H9 (cell line): ENCODE data around the gene NDUFA12. TPM values are rescaled to one million over a fixed set of nuclear protein-coding genes. Genes with fewer than 3 reads are reported as not detected.

Experiments used
- DNase-seq: peaks from one replicate; pipeline ENCODE4 v3.0.0-alpha.2; 2017
- H2AFZ ChIP-seq: one replicate; pipeline ENCODE4 v1.6.1; 2013; ENCODE audit warnings: mild to moderate bottlenecking, low read length, control low read depth, moderate library complexity
- H2AK5ac ChIP-seq: 2 replicates; pipeline ENCODE4 v1.6.1; 2013; ENCODE audit warnings: low read length, control low read depth, mixed read lengths; ENCODE audit not compliant: insufficient read length
- H2BK120ac ChIP-seq: one replicate; pipeline ENCODE4 v1.6.1; 2013; ENCODE audit warnings: low read depth, mild to moderate bottlenecking, low read length, control low read depth, inconsistent platforms; ENCODE audit not compliant: poor library complexity, severe bottlenecking
- H2BK12ac ChIP-seq: 2 replicates; pipeline ENCODE4 v1.6.1; 2013; ENCODE audit warnings: low read length, control low read depth, mixed read lengths, low read depth; ENCODE audit not compliant: insufficient read length
- H2BK15ac ChIP-seq: 2 replicates; pipeline ENCODE4 v1.6.1; 2013; ENCODE audit warnings: low read depth, low read length, control low read depth
- H2BK20ac ChIP-seq: one replicate; pipeline ENCODE4 v1.6.1; 2013; ENCODE audit warnings: low read depth, mild to moderate bottlenecking, low read length, control low read depth, inconsistent platforms; ENCODE audit not compliant: poor library complexity, severe bottlenecking
- H2BK5ac ChIP-seq: 2 replicates; pipeline ENCODE4 v1.6.1; 2013; ENCODE audit warnings: low read length, control low read depth, mixed read lengths; ENCODE audit not compliant: insufficient read length
- H3K14ac ChIP-seq: 2 replicates; pipeline ENCODE4 v1.6.1; 2013; ENCODE audit warnings: low read length, control low read depth; ENCODE audit not compliant: insufficient read depth
- H3K18ac ChIP-seq: 2 replicates; pipeline ENCODE4 v1.6.1; 2013; ENCODE audit warnings: low read depth, mild to moderate bottlenecking, mixed read lengths, low read length, control low read depth; ENCODE audit not compliant: insufficient read length
- H3K23ac ChIP-seq: 2 replicates; pipeline ENCODE4 v1.6.1; 2013; ENCODE audit warnings: low read length, control low read depth, mixed read lengths, low read depth; ENCODE audit not compliant: insufficient read length
- H3K23me2 ChIP-seq: 2 replicates; pipeline ENCODE4 v1.6.1; 2013; ENCODE audit warnings: low read depth, mild to moderate bottlenecking, mixed read lengths, low read length, control low read depth; ENCODE audit not compliant: insufficient read length, poor library complexity, severe bottlenecking
- H3K27ac ChIP-seq: 2 replicates; pipeline ENCODE4 v1.5.1; 2013; ENCODE audit warnings: low read length, control low read depth, mixed read lengths, low read depth; ENCODE audit not compliant: insufficient read length
- H3K27me3 ChIP-seq: 2 replicates; pipeline ENCODE4 v1.6.1; 2013; ENCODE audit warnings: low read length, control low read depth, inconsistent platforms; ENCODE audit not compliant: insufficient read depth
- H3K4ac ChIP-seq: 2 replicates; pipeline ENCODE4 v1.6.1; 2013; ENCODE audit warnings: low read depth, mild to moderate bottlenecking, control low read depth, inconsistent platforms, low read length, moderate library complexity
- H3K4me1 ChIP-seq: 2 replicates; pipeline ENCODE4 v1.6.1; 2013; ENCODE audit warnings: low read length, control low read depth, inconsistent platforms; ENCODE audit not compliant: insufficient read depth
- H3K4me2 ChIP-seq: 2 replicates; pipeline ENCODE4 v1.6.1; 2013; ENCODE audit warnings: low read length, control low read depth, mixed read lengths; ENCODE audit not compliant: insufficient read length, insufficient read depth
- H3K56ac ChIP-seq: 2 replicates; pipeline ENCODE4 v1.6.1; 2013; ENCODE audit warnings: low read depth, mild to moderate bottlenecking, mixed read lengths, low read length, control low read depth; ENCODE audit not compliant: insufficient read length
- H3K79me1 ChIP-seq: 2 replicates; pipeline ENCODE4 v1.6.1; 2013; ENCODE audit warnings: low read depth, mild to moderate bottlenecking, moderate library complexity, low read length, control low read depth, inconsistent platforms; ENCODE audit not compliant: insufficient read depth, poor library complexity, severe bottlenecking
- H3K79me2 ChIP-seq: 2 replicates; pipeline ENCODE4 v1.6.1; 2013; ENCODE audit warnings: low read length, control low read depth, inconsistent platforms; ENCODE audit not compliant: insufficient read depth
- H3K9ac ChIP-seq: 2 replicates; pipeline ENCODE4 v1.6.1; 2013; ENCODE audit warnings: low read length, control low read depth, mixed read lengths; ENCODE audit not compliant: insufficient read length; ENCODE audit errors: extremely low read depth
- H3K9me3 ChIP-seq: one replicate; pipeline ENCODE4 v1.6.1; 2013; ENCODE audit warnings: low read depth, low read length, inconsistent platforms; ENCODE audit not compliant: control insufficient read depth
- H3T11ph ChIP-seq: one replicate; pipeline ENCODE4 v1.6.1; 2013; ENCODE audit warnings: mild to moderate bottlenecking, low read length, control low read depth, inconsistent platforms
- H4K20me1 ChIP-seq: one replicate; pipeline ENCODE4 v1.6.1; 2013; ENCODE audit not compliant: control insufficient read depth, insufficient read length, insufficient read depth
- H4K5ac ChIP-seq: 2 replicates; pipeline ENCODE4 v1.6.1; 2013; ENCODE audit warnings: low read depth, mild to moderate bottlenecking, mixed read lengths, low read length, control low read depth; ENCODE audit not compliant: insufficient read length
- H4K8ac ChIP-seq: replicated peaks from 2 replicates; pipeline ENCODE4 v1.6.1; 2013; ENCODE audit warnings: low read length, control low read depth, mixed read lengths, low read depth; ENCODE audit not compliant: insufficient read length
- H4K91ac ChIP-seq: 2 replicates; pipeline ENCODE4 v1.6.1; 2013; ENCODE audit warnings: low read depth, mild to moderate bottlenecking, moderate library complexity, mixed read lengths, low read length, control low read depth; ENCODE audit not compliant: insufficient read length
- H3K27ac Mint-ChIP-seq, 3 experiments: 2 replicates in 2 of 3; 3 replicates in 1 of 3; pipeline ENCODE4 v1.8.0; 2020 to 2021; ENCODE audit warnings: mixed read lengths in 3 of 3, mild to moderate bottlenecking in 1 of 3, moderate library complexity in 1 of 3
- H3K27me3 Mint-ChIP-seq: 2 replicates; pipeline ENCODE4 v1.8.0; 2021; ENCODE audit warnings: low read depth, mild to moderate bottlenecking, moderate library complexity, mixed read lengths
- H3K36me3 Mint-ChIP-seq, 3 experiments: 2 replicates in 2 of 3; 3 replicates in 1 of 3; pipeline ENCODE4 v1.8.0; 2020 to 2021; ENCODE audit warnings: low read depth in 3 of 3, mixed read lengths in 3 of 3; ENCODE audit not compliant: insufficient read depth in 1 of 3
- H3K4me1 Mint-ChIP-seq, 2 experiments: 2 replicates each; pipeline ENCODE4 v1.8.0; 2020; ENCODE audit warnings: mixed read lengths in 2 of 2
- H3K4me3 Mint-ChIP-seq, 2 experiments: 2 replicates in 1 of 2; 3 replicates in 1 of 2; pipeline ENCODE4 v1.8.0; 2020 to 2021; ENCODE audit warnings: mild to moderate bottlenecking in 2 of 2, mixed read lengths in 2 of 2, moderate library complexity in 1 of 2
- H3K9me3 Mint-ChIP-seq, 2 experiments: 2 replicates in 1 of 2; 3 replicates in 1 of 2; pipeline ENCODE4 v1.8.0; 2020; ENCODE audit warnings: mild to moderate bottlenecking in 2 of 2, mixed read lengths in 2 of 2, moderate library complexity in 1 of 2
- total RNA-seq: library from RNA; stranded (reverse); gene quantifications from 2 replicates; pipeline ENCODE4 v1.2.1, GENCODE V29; 2021
- TF ChIP-seq, protein P1 (sequence below): fragments of 200-600 bp; sonication (generic); conservative IDR thresholded peaks from 3 replicates; pipeline ENCODE4 v1.8.0; 2021; ENCODE audit warnings: antibody characterized with exemption, mild to moderate bottlenecking

The NDUFA12 gene
- total RNA-seq, 1 experiment from 2014 or later = 104 TPM

DNA sequence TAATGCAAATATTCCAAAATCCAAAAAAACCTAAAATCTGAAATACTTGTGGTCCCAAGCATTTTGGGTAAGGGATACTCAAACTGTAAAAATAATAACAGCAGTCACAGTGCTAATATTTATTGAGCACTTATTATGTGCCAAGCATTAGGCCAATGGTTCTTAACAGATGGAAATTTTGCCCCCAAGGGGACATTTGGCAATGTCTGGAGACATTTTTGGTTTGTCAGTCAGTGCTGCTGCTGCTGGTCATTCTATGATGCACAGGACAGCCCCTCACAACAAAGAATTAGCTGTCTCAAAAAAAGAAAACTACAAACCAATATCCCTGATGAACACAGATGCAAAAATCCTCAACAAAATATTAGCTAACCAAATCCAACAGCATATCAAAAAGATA is 5.8 kb downstream of the NDUFA12 start:
- H3K27me3 Mint-ChIP-seq = no peaks in the 10 kb centered on the region
- TF ChIP-seq, protein P1, sequence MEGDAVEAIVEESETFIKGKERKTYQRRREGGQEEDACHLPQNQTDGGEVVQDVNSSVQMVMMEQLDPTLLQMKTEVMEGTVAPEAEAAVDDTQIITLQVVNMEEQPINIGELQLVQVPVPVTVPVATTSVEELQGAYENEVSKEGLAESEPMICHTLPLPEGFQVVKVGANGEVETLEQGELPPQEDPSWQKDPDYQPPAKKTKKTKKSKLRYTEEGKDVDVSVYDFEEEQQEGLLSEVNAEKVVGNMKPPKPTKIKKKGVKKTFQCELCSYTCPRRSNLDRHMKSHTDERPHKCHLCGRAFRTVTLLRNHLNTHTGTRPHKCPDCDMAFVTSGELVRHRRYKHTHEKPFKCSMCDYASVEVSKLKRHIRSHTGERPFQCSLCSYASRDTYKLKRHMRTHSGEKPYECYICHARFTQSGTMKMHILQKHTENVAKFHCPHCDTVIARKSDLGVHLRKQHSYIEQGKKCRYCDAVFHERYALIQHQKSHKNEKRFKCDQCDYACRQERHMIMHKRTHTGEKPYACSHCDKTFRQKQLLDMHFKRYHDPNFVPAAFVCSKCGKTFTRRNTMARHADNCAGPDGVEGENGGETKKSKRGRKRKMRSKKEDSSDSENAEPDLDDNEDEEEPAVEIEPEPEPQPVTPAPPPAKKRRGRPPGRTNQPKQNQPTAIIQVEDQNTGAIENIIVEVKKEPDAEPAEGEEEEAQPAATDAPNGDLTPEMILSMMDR = no peak
- no peak overlapping the region for H4K91ac ChIP-seq
- H3K4me1 Mint-ChIP-seq = peaks cover 3 to 7% of the 10 kb centered on the region in 2 experiments
- H3K9ac ChIP-seq = no peak overlapping the region
- H2BK120ac ChIP-seq = no peak overlapping the region
- H2AK5ac ChIP-seq = no peak overlapping the region
- no peaks in the 10 kb centered on the region for H3K4me1 ChIP-seq
- H3K27ac ChIP-seq = no peak overlapping the region
- no peaks in the 10 kb centered on the region for H3K9me3 Mint-ChIP-seq
- H3K27ac Mint-ChIP-seq = no peak overlapping the region
- no peak overlapping the region for H2BK5ac ChIP-seq
- no peak overlapping the region for H2BK15ac ChIP-seq
- H3K79me2 ChIP-seq = no peaks in the 10 kb centered on the region; the same call in 1 of the 2 replicates
- no peak overlapping the region for H4K5ac ChIP-seq
- peaks cover 3 to 12% (median 10%) of the 10 kb centered on the region in 3 experiments; a peak in 6 of 7 replicates for H3K36me3 Mint-ChIP-seq
- no peak overlapping the region for H2AFZ ChIP-seq
- H3K14ac ChIP-seq = no peak overlapping the region
- no peaks in the 10 kb centered on the region for H3K23me2 ChIP-seq
- H3K9me3 ChIP-seq = no peaks in the 10 kb centered on the region
- no peak overlapping the region for H3T11ph ChIP-seq
- H2BK20ac ChIP-seq = no peak overlapping the region
- H3K4ac ChIP-seq = no peak overlapping the region
- H3K27me3 ChIP-seq = no peaks in the 10 kb centered on the region
- H3K23ac ChIP-seq = no peak overlapping the region
- H3K18ac ChIP-seq = no peak overlapping the region
- H3K79me1 ChIP-seq = no peaks in the 10 kb centered on the region
- H4K8ac ChIP-seq = no peak overlapping the region
- no peaks in the 10 kb centered on the region for H4K20me1 ChIP-seq
- H3K4me2 ChIP-seq = no peak overlapping the region
- no peak for DNase-seq
- no peak overlapping the region for H2BK12ac ChIP-seq
- H3K4me3 Mint-ChIP-seq = no peak overlapping the region
- no peak overlapping the region for H3K56ac ChIP-seq
